Fibroblast of peridontal ligament (primary cell): ENCODE results near the gene HMGXB4.
A peak's percentile ranks its signal among the peaks of the same experiment; 100 is the strongest.
"Not testable (repeated sequence)": the region's sequence is repeated elsewhere in the genome, so short reads cannot be mapped to it uniquely, and the experiment has no call there.

ENCODE experiments used
- DNase-seq: peaks from one replicate; pipeline ENCODE4 v3.0.0-alpha.2; 2010; ENCODE audit errors: extremely low read depth

Gene HMGXB4

GRCh38 chr22:35257321-35258190 is at the start of gene HMGXB4:
Gene HMGXB4, plus strand, starts transcription at chr22:35257493. Its CDS starts 4,898 bp downstream, at chr22:35262391.
- DNase-seq: peak; percentile 85

- DNase-seq: no peak
Measured at GRCh38 chr22:35208003-35208402, 49.3 kb upstream of the HMGXB4 start.

- DNase-seq: no peak
Measured at GRCh38 chr22:35209203-35209602, 48.1 kb upstream of the HMGXB4 start.

GRCh38 chr22:35212009-35212408 is 45.3 kb upstream of the HMGXB4 start:
- DNase-seq: no peak

GRCh38 chr22:35212996-35213395 is 44.3 kb upstream of the HMGXB4 start:
- DNase-seq: no peak

- no peak for DNase-seq
Measured at GRCh38 chr22:35214968-35215367, 42.3 kb upstream of the HMGXB4 start.

- no peak for DNase-seq
Measured at GRCh38 chr22:35215993-35216392, 41.3 kb upstream of the HMGXB4 start.

GRCh38 chr22:35217527-35217926 is 39.8 kb upstream of the HMGXB4 start:
- no peak for DNase-seq

- DNase-seq: no peak
Measured at GRCh38 chr22:35218079-35218478, 39.2 kb upstream of the HMGXB4 start.

GRCh38 chr22:35219012-35219411 is 38.3 kb upstream of the HMGXB4 start:
- DNase-seq: no peak

GRCh38 chr22:35220221-35220620 is 37.1 kb upstream of the HMGXB4 start:
- DNase-seq: no peak

- no peak for DNase-seq
Measured at GRCh38 chr22:35225010-35225409, 32.3 kb upstream of the HMGXB4 start.

GRCh38 chr22:35226958-35227647 is 30.2 kb upstream of the HMGXB4 start:
- no peak for DNase-seq

GRCh38 chr22:35229865-35230264 is 27.4 kb upstream of the HMGXB4 start:
- no peak for DNase-seq

GRCh38 chr22:35230417-35230816 is 26.9 kb upstream of the HMGXB4 start:
- no peak for DNase-seq

- no peak for DNase-seq
Measured at GRCh38 chr22:35230839-35231584, 26.3 kb upstream of the HMGXB4 start.

GRCh38 chr22:35231585-35232084 is 25.7 kb upstream of the HMGXB4 start:
- peak; percentile 48 for DNase-seq

- not testable (repeated sequence) for DNase-seq
Measured at GRCh38 chr22:35238749-35239148, 18.5 kb upstream of the HMGXB4 start.

- DNase-seq: not testable (repeated sequence)
Measured at GRCh38 chr22:35244507-35244906, 12.8 kb upstream of the HMGXB4 start.

- DNase-seq: no peak
Measured at GRCh38 chr22:35250156-35250555, 7.1 kb upstream of the HMGXB4 start.

GRCh38 chr22:35253946-35254345 is 3.3 kb upstream of the HMGXB4 start:
- DNase-seq: no peak

- no peak for DNase-seq
Measured at GRCh38 chr22:35257002-35257320, 332 bp upstream of the HMGXB4 start.
